Measurements from ENCODE around the gene IL13RA1. TPM values are rescaled to one million over a fixed set of nuclear protein-coding genes. Genes with fewer than 3 reads are reported as not detected.

The IL13RA1 gene
- polyA plus RNA-seq, 1 donor (not counting 4 experiments of a cell fraction or from before 2014, with no cell fraction given), result 27.8 TPM

GRCh38 chrX:118682258-118683014 is 45.0 kb upstream of the IL13RA1 start:
- DNase-seq (ENCODE audit: low read depth, low spot score), result no peak
- Histone ChIP-seq H3K27me3 (ENCODE audit: control insufficient read depth, extremely low read depth, insufficient read depth, low read length) (no peaks in the 10 kb centered on the region), H3K4me1 (ENCODE audit: control insufficient read depth, extremely low read depth, insufficient read depth, low read length) (no peaks in the 10 kb centered on the region)

GRCh38 chrX:118685393-118685792 is 42.0 kb upstream of the IL13RA1 start:
- dilution Hi-C loops (cut with MboI; ENCODE audit: extremely low pct_ligation_motif_present, low sequenced_read_pairs), result no loop called here
- no peaks in the 10 kb centered on the region for H3K79me2 ChIP-seq (ENCODE audit: control insufficient read depth, insufficient read depth, low read length)
- H3K9ac ChIP-seq (ENCODE audit: control insufficient read depth, extremely low read depth, insufficient read depth, low read length), result no peak overlapping the region
- H3K27me3 ChIP-seq (ENCODE audit: control insufficient read depth, extremely low read depth, insufficient read depth, low read length), result no peaks in the 10 kb centered on the region
- H3K36me3 ChIP-seq (ENCODE audit: control insufficient read depth in 2 of 2, extremely low read depth in 1 of 2, insufficient read depth in 2 of 2, low read length in 2 of 2), result no peaks in the 10 kb centered on the region
- H3K4me3 ChIP-seq (ENCODE audit: control insufficient read depth in 2 of 3, extremely low read depth in 1 of 3, insufficient read depth in 2 of 3, low read depth in 1 of 3, low read length in 3 of 3), result no peak overlapping the region
- H2AFZ ChIP-seq (ENCODE audit: control insufficient read depth, low read length), result no peak overlapping the region
- H3K9me1 ChIP-seq (ENCODE audit: control insufficient read depth, extremely low read depth, insufficient read depth, low read length), result no peaks in the 10 kb centered on the region
- H4K20me1 ChIP-seq (ENCODE audit: control insufficient read depth, extremely low read depth, insufficient read depth, low read length), result no peaks in the 10 kb centered on the region
- TF ChIP-seq EZH2 (IDR thresholded peaks at IDR 0.05; ENCODE audit: low read length) (no peak), CTCF (optimal IDR thresholded peaks at IDR 0.05 in 1 of 3, IDR thresholded peaks at IDR 0.05 in 1 of 3, conservative IDR thresholded peaks at IDR 0.05 in 1 of 3; ENCODE audit: extremely low read depth in 1 of 3, insufficient read depth in 2 of 3, low read length in 3 of 3) (no peak)
- no peaks in the 10 kb centered on the region for H3K4me1 ChIP-seq (ENCODE audit: control insufficient read depth, extremely low read depth, insufficient read depth, low read length)
- no peak overlapping the region for H3K4me2 ChIP-seq (ENCODE audit: control insufficient read depth, extremely low read depth, insufficient read depth, low read depth, low read length)
- H3K9me3 ChIP-seq (ENCODE audit: control insufficient read depth, low read depth, low read length), result no peaks in the 10 kb centered on the region
- DNase-seq (ENCODE audit: low read depth, low spot score) (no peak), FAIRE-seq (no peak)
- H3K27ac ChIP-seq (ENCODE audit: control insufficient read depth, insufficient read depth, low read length), result no peak overlapping the region

More at GRCh38 chrX:118682258-118683014, 45.0 kb upstream of the IL13RA1 start:
- Histone ChIP-seq H3K36me3 (ENCODE audit: control insufficient read depth in 2 of 2, extremely low read depth in 1 of 2, insufficient read depth in 2 of 2, low read length in 2 of 2) (no peaks in the 10 kb centered on the region), H4K20me1 (ENCODE audit: control insufficient read depth, extremely low read depth, insufficient read depth, low read length) (no peaks in the 10 kb centered on the region), H2AFZ (ENCODE audit: control insufficient read depth, low read length) (no peak overlapping the region), H3K4me3 (ENCODE audit: control insufficient read depth in 2 of 3, extremely low read depth in 1 of 3, insufficient read depth in 2 of 3, low read depth in 1 of 3, low read length in 3 of 3) (no peak overlapping the region), H3K9me1 (ENCODE audit: control insufficient read depth, extremely low read depth, insufficient read depth, low read length) (no peaks in the 10 kb centered on the region), H3K27ac (ENCODE audit: control insufficient read depth, insufficient read depth, low read length) (no peak overlapping the region), H3K79me2 (ENCODE audit: control insufficient read depth, insufficient read depth, low read length) (no peaks in the 10 kb centered on the region), H3K4me2 (ENCODE audit: control insufficient read depth, extremely low read depth, insufficient read depth, low read depth, low read length) (no peak overlapping the region), H3K9ac (ENCODE audit: control insufficient read depth, extremely low read depth, insufficient read depth, low read length) (no peak overlapping the region), H3K9me3 (ENCODE audit: control insufficient read depth, low read depth, low read length) (no peaks in the 10 kb centered on the region)
- FAIRE-seq, result no peak
- TF ChIP-seq EZH2 (IDR thresholded peaks at IDR 0.05; ENCODE audit: low read length) (no peak), CTCF (optimal IDR thresholded peaks at IDR 0.05 in 1 of 3, IDR thresholded peaks at IDR 0.05 in 1 of 3, conservative IDR thresholded peaks at IDR 0.05 in 1 of 3; ENCODE audit: extremely low read depth in 1 of 3, insufficient read depth in 2 of 3, low read length in 3 of 3) (no peak)
- dilution Hi-C loops (cut with MboI; ENCODE audit: extremely low pct_ligation_motif_present, low sequenced_read_pairs), result no loop called here

Data from keratinocyte (primary cell).